VCaP (cell line): ENCODE data around the gene ARTN.

Experiments used
- H3K27ac ChIP-seq: fragments of 450-650 bp; 2 replicates; pipeline ENCODE4 v1.5.1; 2017
- CTCF ChIP-seq: fragments of 450-650 bp; conservative IDR thresholded peaks from 2 replicates; pipeline ENCODE4 v1.5.1; 2017; ENCODE audit warnings: mild to moderate bottlenecking, moderate library complexity

ARTN gene

DNA sequence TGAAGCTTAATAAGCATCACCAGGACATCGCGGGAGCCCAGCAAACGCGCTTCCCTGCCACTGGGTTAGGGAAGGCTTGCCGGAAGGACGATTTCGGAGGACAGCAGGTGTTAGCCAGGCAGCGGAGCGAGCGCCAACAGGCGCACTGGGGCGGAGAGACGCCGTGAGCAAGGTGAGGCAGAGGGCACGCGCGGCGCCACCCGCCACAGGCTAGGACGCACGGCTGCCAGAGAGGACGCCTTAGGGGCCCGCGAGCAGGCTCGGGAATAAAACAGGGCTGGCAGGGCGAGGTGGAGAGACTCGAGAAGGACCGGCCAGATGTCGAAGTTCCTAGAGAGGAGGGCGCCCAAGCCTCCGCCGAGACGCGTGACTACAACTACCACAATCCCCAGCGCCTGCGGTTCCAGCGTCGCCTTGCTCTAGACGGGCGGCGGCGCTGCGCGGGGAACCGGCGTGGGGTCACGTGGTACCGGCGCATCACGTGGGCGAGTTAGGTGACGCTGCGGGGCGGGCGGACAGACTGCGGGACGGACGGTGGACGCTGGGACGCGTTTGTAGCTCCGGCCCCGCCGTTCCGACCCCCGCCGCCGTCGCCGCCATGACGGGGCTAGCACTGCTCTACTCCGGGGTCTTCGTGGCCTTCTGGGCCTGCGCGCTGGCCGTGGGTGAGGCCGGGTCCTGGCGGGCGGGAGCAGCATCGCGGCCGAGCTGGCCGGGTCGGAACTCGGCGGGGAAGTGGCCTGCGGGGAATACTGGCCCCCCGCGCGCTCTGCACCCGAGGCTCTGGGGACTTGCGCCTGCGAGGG is 41.0 kb downstream of the ARTN start, which contains the start of gene ATP6V0B:
TSS of gene ATP6V0B (plus strand) at position 518 of the 806 bp plus-strand sequence. CDS start at position 599, 81 bp downstream.
- no peak for TF ChIP-seq CTCF
- peak within 1 kb of the TSS; percentile 90 for H3K27ac ChIP-seq

DNA sequence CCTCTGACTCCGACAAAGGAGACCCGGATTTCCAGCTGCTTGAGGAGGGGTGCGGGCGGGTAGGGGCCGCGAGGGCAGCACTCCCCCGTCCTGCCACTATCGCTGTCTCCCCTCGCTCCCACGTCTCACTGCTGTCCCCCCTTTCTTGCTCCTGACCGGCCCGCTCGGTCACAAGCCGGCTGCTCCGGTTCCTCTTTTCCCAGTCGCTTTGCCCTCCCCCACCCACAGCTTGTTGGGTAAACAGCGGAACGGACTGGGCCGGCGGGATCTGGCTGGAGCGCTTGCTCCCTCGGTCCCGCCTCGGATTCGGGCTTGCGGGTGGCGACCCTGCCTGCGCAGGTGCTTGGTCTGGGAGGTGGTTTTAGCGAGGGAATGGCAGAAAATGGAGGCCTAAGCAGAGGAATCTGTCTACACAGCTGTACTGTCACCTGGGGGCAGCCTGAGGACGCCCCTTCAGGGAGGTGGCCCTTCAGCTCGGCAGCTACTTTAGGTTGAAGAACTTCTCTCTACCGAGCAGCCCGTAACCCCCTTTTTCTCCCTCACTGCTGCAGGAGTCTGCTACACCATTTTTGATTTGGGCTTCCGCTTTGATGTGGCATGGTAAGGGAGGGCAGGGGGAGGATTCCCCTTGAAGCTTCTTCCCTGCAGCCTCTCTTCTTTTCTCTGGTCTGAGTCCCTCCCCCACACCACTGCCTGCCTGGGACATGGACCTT is 41.8 kb downstream of the ARTN start:
- peak overlapping the region; percentile 90 for H3K27ac ChIP-seq
- no peak for TF ChIP-seq CTCF

GRCh38 chr1:43976045-43976444 is 42.4 kb downstream of the ARTN start:
- 0 out of 2 replicates have a peak, but pooled peaks have one; percentile 14 for TF ChIP-seq CTCF
- H3K27ac ChIP-seq = peak overlapping the region; percentile 90

DNA sequence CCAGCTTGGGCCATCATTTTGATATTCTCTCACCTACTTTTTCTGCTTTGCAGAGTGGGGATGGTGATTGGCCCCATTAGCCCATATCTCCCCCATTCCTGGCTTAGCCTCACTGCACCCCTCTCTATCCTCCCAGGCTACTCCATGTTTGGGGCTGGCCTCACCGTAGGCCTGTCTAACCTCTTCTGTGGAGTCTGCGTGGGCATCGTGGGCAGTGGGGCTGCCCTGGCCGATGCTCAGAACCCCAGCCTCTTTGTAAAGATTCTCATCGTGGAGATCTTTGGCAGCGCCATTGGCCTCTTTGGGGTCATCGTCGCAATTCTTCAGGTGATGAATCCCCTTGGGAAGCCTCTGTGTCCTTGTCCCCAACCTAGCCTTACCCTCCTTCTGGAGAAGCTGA is 43.3 kb downstream of the ARTN start:
- no peak for TF ChIP-seq CTCF
- no peak overlapping the region for H3K27ac ChIP-seq

DNA sequence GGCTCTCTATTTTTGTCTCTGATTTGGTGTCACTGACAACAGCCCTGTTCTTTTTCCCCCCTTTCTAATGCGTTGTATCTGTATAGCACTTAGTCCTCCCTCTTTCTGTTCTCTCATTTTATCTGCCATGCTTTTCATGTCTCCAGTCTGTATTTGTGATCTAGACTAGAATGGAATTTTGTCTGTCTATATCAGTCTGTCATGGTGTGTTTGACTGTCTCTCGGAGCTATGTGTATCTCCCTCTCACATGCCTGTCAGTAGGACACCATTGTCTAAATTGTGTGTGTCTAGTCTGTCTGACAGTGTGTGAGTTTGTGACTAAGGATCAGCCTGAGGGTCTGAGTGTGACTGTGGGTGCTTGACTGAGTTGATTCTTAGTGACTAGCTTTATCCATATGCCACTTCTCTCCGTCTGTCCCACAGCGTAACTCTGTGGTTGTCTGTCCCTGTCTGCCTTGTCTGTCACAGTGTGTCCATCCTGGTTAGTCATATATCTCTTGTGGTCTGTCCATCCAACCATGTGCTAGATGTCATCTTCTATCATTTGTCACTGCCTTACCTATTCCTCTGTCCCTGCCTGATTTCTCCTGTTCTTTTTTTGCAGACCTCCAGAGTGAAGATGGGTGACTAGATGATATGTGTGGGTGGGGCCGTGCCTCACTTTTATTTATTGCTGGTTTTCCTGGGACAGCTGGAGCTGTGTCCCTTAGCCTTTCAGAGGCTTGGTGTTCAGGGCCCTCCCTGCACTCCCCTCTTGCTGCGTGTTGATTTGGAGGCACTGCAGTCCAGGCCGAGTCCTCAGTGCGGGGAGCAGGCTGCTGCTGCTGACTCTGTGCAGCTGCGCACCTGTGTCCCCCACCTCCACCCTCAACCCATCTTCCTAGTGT is 44.0 kb downstream of the ARTN start:
- no peak for TF ChIP-seq CTCF
- peak overlapping the region; percentile 76; the same call in 1 of the 2 replicates for H3K27ac ChIP-seq

GRCh38 chr1:43978264-43978550 is 44.6 kb downstream of the ARTN start:
- no peak for TF ChIP-seq CTCF
- H3K27ac ChIP-seq = peak overlapping the region; percentile 76; the same call in 1 of the 2 replicates
